ENCODE results near the gene XPR1.

DNA sequence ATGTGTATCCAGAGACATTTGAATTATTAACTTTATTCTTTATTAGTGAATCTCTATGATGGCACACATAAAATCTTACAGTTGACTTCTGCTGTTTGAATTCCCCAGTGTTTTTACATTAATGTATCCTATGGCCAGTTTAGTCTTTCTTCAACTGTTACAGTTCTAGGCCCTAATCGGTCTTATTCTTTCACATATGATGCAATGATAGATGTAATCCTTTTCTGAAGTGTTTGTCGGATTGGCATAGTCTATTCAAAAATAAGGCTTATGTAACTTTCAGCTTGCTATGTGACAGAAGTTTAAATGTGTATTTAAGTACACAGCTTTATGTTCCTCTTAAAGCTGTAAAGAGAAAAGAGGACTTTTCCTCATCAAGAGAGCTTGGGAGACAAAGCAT, 254.5 kb downstream of the XPR1 start:
- TF ChIP-seq, protein P1, sequence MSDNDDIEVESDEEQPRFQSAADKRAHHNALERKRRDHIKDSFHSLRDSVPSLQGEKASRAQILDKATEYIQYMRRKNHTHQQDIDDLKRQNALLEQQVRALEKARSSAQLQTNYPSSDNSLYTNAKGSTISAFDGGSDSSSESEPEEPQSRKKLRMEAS (IDR thresholded peaks at IDR 0.05; ENCODE audit: low read depth, low read length): no peak
- TF ChIP-seq, protein P2, sequence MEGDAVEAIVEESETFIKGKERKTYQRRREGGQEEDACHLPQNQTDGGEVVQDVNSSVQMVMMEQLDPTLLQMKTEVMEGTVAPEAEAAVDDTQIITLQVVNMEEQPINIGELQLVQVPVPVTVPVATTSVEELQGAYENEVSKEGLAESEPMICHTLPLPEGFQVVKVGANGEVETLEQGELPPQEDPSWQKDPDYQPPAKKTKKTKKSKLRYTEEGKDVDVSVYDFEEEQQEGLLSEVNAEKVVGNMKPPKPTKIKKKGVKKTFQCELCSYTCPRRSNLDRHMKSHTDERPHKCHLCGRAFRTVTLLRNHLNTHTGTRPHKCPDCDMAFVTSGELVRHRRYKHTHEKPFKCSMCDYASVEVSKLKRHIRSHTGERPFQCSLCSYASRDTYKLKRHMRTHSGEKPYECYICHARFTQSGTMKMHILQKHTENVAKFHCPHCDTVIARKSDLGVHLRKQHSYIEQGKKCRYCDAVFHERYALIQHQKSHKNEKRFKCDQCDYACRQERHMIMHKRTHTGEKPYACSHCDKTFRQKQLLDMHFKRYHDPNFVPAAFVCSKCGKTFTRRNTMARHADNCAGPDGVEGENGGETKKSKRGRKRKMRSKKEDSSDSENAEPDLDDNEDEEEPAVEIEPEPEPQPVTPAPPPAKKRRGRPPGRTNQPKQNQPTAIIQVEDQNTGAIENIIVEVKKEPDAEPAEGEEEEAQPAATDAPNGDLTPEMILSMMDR (IDR thresholded peaks at IDR 0.05; ENCODE audit: low read depth, low read length): no peak
